Stomach (tissue), 9 donors: Measurements from ENCODE around the gene EFEMP1. TPM values are rescaled to one million over a fixed set of nuclear protein-coding genes. Genes with fewer than 3 reads are reported as not detected.
A peak's percentile ranks its signal among the peaks of the same experiment; 100 is the strongest.

Source experiments
- DNase-seq, 2 donors: peaks; one replicate each; pipeline versions ENCODE4 v3.0.0 to v3.0.0-alpha.2; 2013 to 2019
- H3K27ac ChIP-seq, 5 donors: fragments of 200-600 bp in 4 of 5; sonication (generic) in 4 of 5; one replicate each; pipeline ENCODE4 v1.5.1; 2013 to 2019; ENCODE audit warnings: mild to moderate bottlenecking in 1 of 5, moderate library complexity in 1 of 5
- H3K27me3 ChIP-seq, 3 donors: fragments of 200-600 bp; sonication (generic); one replicate each; pipeline ENCODE4 v1.5.1; 2017 to 2019; ENCODE audit warnings: mixed run types in 1 of 3
- H3K36me3 ChIP-seq, 4 donors: fragments of 200-600 bp; sonication (generic); 1 replicate in 3 of 4; 2 replicates in 1 of 4; pipeline ENCODE4 v1.5.1; 2016 to 2019
- H3K4me1 ChIP-seq, 4 donors: fragments of 200-600 bp; sonication (generic); one replicate each; pipeline ENCODE4 v1.5.1; 2016 to 2019
- H3K4me3 ChIP-seq, 4 donors: fragments of 200-600 bp; sonication (generic) in 3 of 4; one replicate each; pipeline ENCODE4 v1.5.1; 2016 to 2019; ENCODE audit warnings: mild to moderate bottlenecking in 1 of 4
- H3K9me3 ChIP-seq, 4 donors: fragments of 200-600 bp; sonication (generic); one replicate each; pipeline ENCODE4 v1.5.1; 2016 to 2019
- CTCF ChIP-seq, 7 experiments: fragments of 450-650 bp in 4 of 7; fragments of 200-600 bp in 3 of 7; sonication (generic) in 3 of 7; IDR thresholded peaks; one replicate each; pipeline ENCODE4 v1.5.1; 2016 to 2019; ENCODE audit warnings: antibody characterized with exemption in 7 of 7, control low read depth in 2 of 7, mild to moderate bottlenecking in 1 of 7
- EP300 ChIP-seq: sonication (generic); formaldehyde crosslinking; IDR thresholded peaks from one replicate; pipeline ENCODE4 v1.6.1; 2017; ENCODE audit warnings: antibody characterized with exemption
- POLR2A ChIP-seq, 4 donors: fragments of 450-650 bp; IDR thresholded peaks; one replicate each; pipeline ENCODE4 v1.6.1; 2016; ENCODE audit warnings: antibody characterized with exemption in 4 of 4, control low read depth in 2 of 4, mild to moderate bottlenecking in 1 of 4, moderate library complexity in 1 of 4
- POLR2AphosphoS5 ChIP-seq, 3 donors: sonication (generic); formaldehyde crosslinking; IDR thresholded peaks; one replicate each; pipeline ENCODE4 v1.6.1; 2016; ENCODE audit warnings: antibody characterized with exemption in 3 of 3
- WGBS, 5 donors: extraction: QIAGEN DNeasy Blood & Tissue Kit in 3 of 5; methylation state at CpG; one replicate each; pipeline versions ENCODE4 v1.1.5 to v1.1.7; 2013 to 2018; 5-methylcytosine and 5-hydroxymethylcytosine counted together
- intact Hi-C: fragments of 100-400 bp; cut with DNase I; formaldehyde crosslinking; loops from one replicate; pipeline ENCODE4 v1.15.1; 2023; ENCODE audit warnings: low total_unique reads
- polyA plus RNA-seq, 3 donors: library from polyadenylated mRNA; stranded (reverse); fragments of 200-250 nt; gene quantifications; one replicate each; pipeline ENCODE4 v1.2.3, GENCODE V29; 2013
- total RNA-seq, 5 donors: library from RNA; depleted of rRNA; stranded (reverse); fragments of >200 nt; gene quantifications; one replicate each; pipeline versions ENCODE4 v1.1.0 to v1.2.3, GENCODE V29; 2014 to 2016
- donor health status: healthy with polysubstance abuse.
- donor health status: Bipolar disorder and iron deficiency.
- donor health status: healthy.

Gene EFEMP1
- total and polyA plus RNA-seq, 8 donors: 18.4 to 131 (median 31.8) TPM

GRCh38 chr2:55857766-55858165 lies 65.8 kb downstream of the EFEMP1 start:
- Histone ChIP-seq H3K27ac (peak overlapping the region in 3 of 5 donors; percentile 10 to 60 (median 20)), H3K36me3 (no peaks in the 10 kb centered on the region), H3K9me3 (no peaks in the 10 kb centered on the region), H3K4me1 (peaks cover 6 to 35% (median 18%) of the 10 kb centered on the region in 4 donors), H3K4me3 (no peak overlapping the region), H3K27me3 (no peaks in the 10 kb centered on the region)
- intact Hi-C loops: no loop called here
- WGBS, 5 donors: 33 to 65% (median 58%) methylated on average over 2 of the region's 2 CpGs
- DNase-seq: no peak
- TF ChIP-seq POLR2AphosphoS5 (IDR thresholded peaks at IDR 0.05): no peak
- TF ChIP-seq EP300: no peak
- TF ChIP-seq POLR2A (IDR thresholded peaks at IDR 0.05): no peak
- TF ChIP-seq CTCF (IDR thresholded peaks at IDR 0.05): no peak

GRCh38 chr2:55856936-55857335 lies 66.6 kb downstream of the EFEMP1 start:
- intact Hi-C loops: no loop called here
- 39 to 73% (median 49%) methylated on average over 3 of the region's 3 CpGs for WGBS, 5 donors

GRCh38 chr2:55848096-55848495 lies 75.5 kb downstream of the EFEMP1 start:
- no peak overlapping the region for H3K4me3 ChIP-seq
- 24 to 53% (median 29%) methylated on average over 1 of the region's 1 CpG for WGBS, 5 donors

More at GRCh38 chr2:55856936-55857335, 66.6 kb downstream of the EFEMP1 start:
- Histone ChIP-seq H3K27ac (peak overlapping the region in 3 of 5 donors; percentile 10 to 60 (median 20)), H3K36me3 (no peaks in the 10 kb centered on the region), H3K4me1 (peaks cover 2 to 26% (median 10%) of the 10 kb centered on the region in 4 donors), H3K27me3 (no peaks in the 10 kb centered on the region), H3K4me3 (no peak overlapping the region), H3K9me3 (no peaks in the 10 kb centered on the region)
- no peak for DNase-seq
- TF ChIP-seq POLR2AphosphoS5 (IDR thresholded peaks at IDR 0.05): no peak

GRCh38 chr2:55846426-55846825 lies 77.2 kb downstream of the EFEMP1 start:
- TF ChIP-seq POLR2AphosphoS5 (IDR thresholded peaks at IDR 0.05) (no peak), POLR2A (IDR thresholded peaks at IDR 0.05) (no peak), EP300 (no peak), CTCF (IDR thresholded peaks at IDR 0.05) (no peak)
- Histone ChIP-seq H3K4me1 (peaks cover 0 to 35% (median 18%) of the 10 kb centered on the region in 4 donors), H3K27me3 (no peaks in the 10 kb centered on the region), H3K27ac (no peak overlapping the region), H3K9me3 (no peaks in the 10 kb centered on the region), H3K4me3 (no peak overlapping the region), H3K36me3 (no peaks in the 10 kb centered on the region)
- WGBS, 5 donors: 92 to 97% (median 95%) methylated on average over 1 of the region's 1 CpG
- no peak for DNase-seq
- intact Hi-C loops: no loop called here

More at GRCh38 chr2:55848096-55848495, 75.5 kb downstream of the EFEMP1 start:
- Histone ChIP-seq H3K9me3 (no peaks in the 10 kb centered on the region), H3K27me3 (no peaks in the 10 kb centered on the region), H3K36me3 (no peaks in the 10 kb centered on the region), H3K4me1 (peaks cover 0 to 24% (median 5%) of the 10 kb centered on the region in 4 donors), H3K27ac (no peak overlapping the region)
- intact Hi-C loops: no loop called here
- no peak for TF ChIP-seq POLR2AphosphoS5 (IDR thresholded peaks at IDR 0.05)
- no peak for TF ChIP-seq CTCF (IDR thresholded peaks at IDR 0.05)
- no peak for TF ChIP-seq EP300
- TF ChIP-seq POLR2A (IDR thresholded peaks at IDR 0.05): no peak
- no peak for DNase-seq

GRCh38 chr2:55844986-55845385 lies 78.6 kb downstream of the EFEMP1 start:
- no peak overlapping the region for H3K4me3 ChIP-seq
- peaks cover 1 to 37% (median 20%) of the 10 kb centered on the region in 4 donors for H3K4me1 ChIP-seq
- no peaks in the 10 kb centered on the region for H3K9me3 ChIP-seq
- intact Hi-C loops: no loop called here
- H3K36me3 ChIP-seq: no peaks in the 10 kb centered on the region
- DNase-seq: no peak
- no peak overlapping the region for H3K27ac ChIP-seq
- TF ChIP-seq POLR2AphosphoS5 (IDR thresholded peaks at IDR 0.05) (no peak), EP300 (no peak), CTCF (IDR thresholded peaks at IDR 0.05) (no peak), POLR2A (IDR thresholded peaks at IDR 0.05) (no peak)
- WGBS, 5 donors: 39 to 93% (median 85%) methylated on average over 2 of the region's 2 CpGs
- H3K27me3 ChIP-seq: no peaks in the 10 kb centered on the region
